NCI-H82 treated with DMSO at 0.1 percent for 48 hours (cell line): Measurements from ENCODE around the gene DOCK1.
A peak's percentile ranks its signal among the peaks of the same experiment; 100 is the strongest.
"Not testable (repeated sequence)": the region's sequence is repeated elsewhere in the genome, so short reads cannot be mapped to it uniquely, and the experiment has no call there.

Experiments
- DNase-seq: peaks from one replicate; lab custom pipeline; 2025; ENCODE audit not compliant: unreplicated experiment; lab: John Stamatoyannopoulos, UW

Gene DOCK1

GRCh38 chr10:127298381-127298780 is 393.2 kb downstream of the DOCK1 start:
- no peak for DNase-seq

GRCh38 chr10:127299192-127299591 is 394.0 kb downstream of the DOCK1 start:
- DNase-seq = not testable (repeated sequence)

GRCh38 chr10:127299956-127300689 is 394.9 kb downstream of the DOCK1 start:
- DNase-seq = no peak

GRCh38 chr10:127300868-127301321 is 395.7 kb downstream of the DOCK1 start:
- DNase-seq = no peak

GRCh38 chr10:127302343-127302742 is 397.1 kb downstream of the DOCK1 start:
- DNase-seq = no peak

GRCh38 chr10:127303105-127303504 is 397.9 kb downstream of the DOCK1 start:
- DNase-seq = no peak

GRCh38 chr10:127303746-127304145 is 398.5 kb downstream of the DOCK1 start:
- no peak for DNase-seq

GRCh38 chr10:127306479-127306878 is 401.3 kb downstream of the DOCK1 start:
- DNase-seq = no peak

- DNase-seq = no peak
These were observed 402.1 kb downstream of the DOCK1 start for GRCh38 chr10:127307338-127307737.

GRCh38 chr10:127308031-127308430 is 402.8 kb downstream of the DOCK1 start:
- DNase-seq = no peak

GRCh38 chr10:127309619-127310018 is 404.4 kb downstream of the DOCK1 start:
- not testable (repeated sequence) for DNase-seq

GRCh38 chr10:127310430-127310829 is 405.2 kb downstream of the DOCK1 start:
- no peak for DNase-seq

- DNase-seq = no peak
These were observed 405.7 kb downstream of the DOCK1 start for GRCh38 chr10:127310923-127311322.

- DNase-seq = no peak
These were observed 408.9 kb downstream of the DOCK1 start for GRCh38 chr10:127313996-127314700.

- no peak for DNase-seq
These were observed 409.6 kb downstream of the DOCK1 start for GRCh38 chr10:127314797-127315196.

- no peak for DNase-seq
These were observed 410.7 kb downstream of the DOCK1 start for GRCh38 chr10:127315888-127316287.

GRCh38 chr10:127318396-127318795 is 413.2 kb downstream of the DOCK1 start:
- no peak for DNase-seq

GRCh38 chr10:127319271-127319670 is 414.0 kb downstream of the DOCK1 start:
- peak; percentile 49 for DNase-seq

GRCh38 chr10:127319691-127320090 is 414.5 kb downstream of the DOCK1 start:
- DNase-seq = no peak

- DNase-seq = no peak
These were observed 414.9 kb downstream of the DOCK1 start for GRCh38 chr10:127320176-127320575.

GRCh38 chr10:127322286-127322685 is 417.1 kb downstream of the DOCK1 start:
- DNase-seq = peak; percentile 30

- DNase-seq = no peak
These were observed 420.3 kb downstream of the DOCK1 start for GRCh38 chr10:127325506-127325905.
